HG03469 (cell line): ENCODE data around the gene CAPN15.

Experiments used
- ATAC-seq: cut with Tn5 transposase; IDR thresholded peaks from one replicate; pipeline ENCODE4 v1.9.1; 2021; ENCODE audit warnings: mild to moderate bottlenecking, moderate library complexity, moderate number of reproducible peaks; ENCODE audit not compliant: unreplicated experiment

Gene CAPN15

DNA sequence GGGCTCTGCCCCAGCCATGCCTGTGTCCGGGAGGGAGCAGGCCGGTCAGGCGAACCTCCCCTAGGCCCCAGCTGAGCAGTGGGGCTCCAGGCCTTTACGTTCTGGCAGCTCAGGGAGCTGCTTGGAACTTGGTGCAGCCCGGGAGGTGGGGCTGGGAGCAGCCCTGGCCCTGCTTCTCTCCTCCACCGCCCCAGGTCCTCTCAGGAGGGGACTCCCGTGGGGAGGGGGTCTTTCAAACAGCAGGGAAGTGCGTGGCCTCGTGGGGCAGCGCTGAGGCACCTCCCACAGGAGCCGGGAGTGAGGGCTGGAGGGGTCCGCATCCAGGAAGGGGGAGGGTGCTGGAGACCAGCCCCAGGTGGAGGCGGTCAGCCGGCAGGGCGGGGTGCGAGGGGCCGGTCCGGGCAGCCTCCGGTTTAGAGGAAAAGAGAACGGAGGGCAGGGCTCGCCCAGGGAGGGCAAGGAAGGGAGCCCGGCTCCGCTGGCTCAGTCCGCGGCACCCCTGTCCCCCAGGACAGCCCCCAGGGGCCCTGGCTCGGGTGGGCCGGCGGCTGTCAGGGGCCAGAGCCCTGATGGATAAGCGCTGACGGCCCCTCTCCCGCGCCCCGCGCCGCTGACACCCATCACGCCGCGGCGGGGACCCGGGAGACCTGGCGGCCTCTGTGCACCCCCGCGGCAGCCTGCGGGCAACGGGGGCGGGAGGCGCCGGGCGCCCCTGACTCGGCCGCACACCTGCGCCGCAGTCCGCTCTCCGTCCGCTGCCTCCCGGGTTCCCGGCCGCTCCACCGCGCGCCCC is 32.1 kb downstream of the CAPN15 start:
- no peak for ATAC-seq

- no peak for ATAC-seq
These were observed 32.7 kb downstream of the CAPN15 start, which contains the start of gene PRR35 for GRCh38 chr16:560204-560700. TSS of gene PRR35 (plus strand) at chr16:560394. CDS start at chr16:563295, 2,901 bp downstream.

- ATAC-seq: no peak
These were observed 33.3 kb downstream of the CAPN15 start for GRCh38 chr16:560701-561412.

DNA sequence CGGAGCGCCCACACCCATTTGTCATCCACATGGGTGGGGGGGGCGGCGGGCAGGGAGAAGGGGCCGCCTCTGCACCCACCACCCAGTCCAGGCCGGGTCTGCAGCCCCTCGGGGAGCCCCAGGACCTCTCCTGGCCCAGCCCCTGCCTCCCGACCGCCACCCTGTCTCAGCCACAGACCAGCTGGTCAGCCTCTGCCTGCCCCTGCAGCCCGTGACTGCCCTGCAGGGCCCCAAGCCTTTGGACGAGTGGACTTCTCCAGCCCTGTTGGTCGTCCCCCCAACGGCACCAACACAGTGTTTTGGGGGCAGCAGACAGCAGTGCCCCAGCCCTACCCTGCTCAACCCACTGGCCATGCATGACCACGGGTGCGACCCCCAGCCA is 33.9 kb downstream of the CAPN15 start:
- no peak for ATAC-seq

GRCh38 chr16:561957-562938 is 34.7 kb downstream of the CAPN15 start:
- ATAC-seq: no peak

- ATAC-seq: no peak
These were observed 35.6 kb downstream of the CAPN15 start for GRCh38 chr16:563072-563644.

- ATAC-seq: no peak
These were observed 37.3 kb downstream of the CAPN15 start for GRCh38 chr16:564690-565418.

DNA sequence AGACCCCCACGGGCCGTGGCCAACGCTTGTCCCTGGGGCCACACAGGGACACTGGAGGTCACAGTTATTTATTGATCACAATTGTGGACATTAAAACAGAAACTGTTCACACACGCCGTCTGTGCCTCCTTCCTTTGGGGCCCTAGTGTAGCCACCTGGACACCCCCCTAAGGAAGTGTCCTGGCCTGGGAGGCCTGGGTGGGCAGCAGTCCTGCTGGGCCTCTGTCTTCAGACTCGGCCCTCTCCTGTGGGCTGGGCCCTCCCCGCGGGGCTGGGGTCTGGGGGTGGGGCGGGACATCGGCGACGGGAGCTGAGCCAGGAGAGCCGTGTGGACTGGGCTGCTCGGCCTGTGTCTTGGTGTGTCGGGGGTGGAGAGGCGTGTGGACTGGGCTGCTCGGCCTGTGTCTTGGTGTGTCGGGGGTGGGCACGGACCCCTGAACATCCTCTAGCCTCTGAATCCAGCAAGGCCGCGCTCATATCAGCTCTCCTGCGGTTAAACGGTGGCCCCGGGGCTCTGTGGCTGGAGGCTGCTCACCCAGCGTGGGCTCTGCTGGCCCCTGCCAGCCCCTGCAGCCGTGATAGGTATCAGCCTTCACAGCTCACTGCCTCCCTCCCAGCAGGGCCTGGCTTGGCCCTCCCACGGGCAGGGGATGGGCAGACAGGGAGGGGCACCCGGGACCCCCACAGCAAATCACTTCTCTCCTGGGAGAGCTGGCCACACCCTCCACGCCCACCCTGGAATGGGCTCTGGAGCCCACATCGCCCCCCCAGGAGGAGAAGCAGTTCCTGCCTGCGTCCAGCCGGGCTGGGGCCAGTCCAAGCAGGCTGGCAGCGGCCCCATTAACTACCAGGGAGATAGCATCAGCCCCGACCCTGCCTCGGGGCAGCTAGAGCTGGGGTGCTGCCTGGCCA is 38.2 kb downstream of the CAPN15 start:
- no peak for ATAC-seq

GRCh38 chr16:566475-567372 is 39.2 kb downstream of the CAPN15 start, which contains the start of gene NHLRC4:
TSS of gene NHLRC4 (plus strand) at chr16:567005. CDS start at chr16:568048, 1,043 bp downstream.
- no peak for ATAC-seq

GRCh38 chr16:567373-568256 is 40.1 kb downstream of the CAPN15 start:
- ATAC-seq: no peak

- ATAC-seq: no peak
These were observed 41.1 kb downstream of the CAPN15 start for GRCh38 chr16:568401-569258.

GRCh38 chr16:569445-570254 is 42.1 kb downstream of the CAPN15 start, which contains the start of gene PIGQ:
TSS of gene PIGQ (plus strand) at chr16:569968. CDS start at chr16:574075, 4,107 bp downstream.
- no peak for ATAC-seq

GRCh38 chr16:572865-573650 is 45.5 kb downstream of the CAPN15 start:
- ATAC-seq: no peak
